HG03571 (cell line): Measurements from ENCODE around the gene IL17B.
"Not testable (repeated sequence)": the region's sequence is repeated elsewhere in the genome, so short reads cannot be mapped to it uniquely, and the experiment has no call there.

Source experiments
- ATAC-seq: cut with Tn5 transposase; IDR thresholded peaks from one replicate; pipeline ENCODE4 v1.9.1; 2021; ENCODE audit not compliant: unreplicated experiment

IL17B gene

GRCh38 chr5:149403923-149404745 is 25.0 kb upstream of the IL17B start:
- ATAC-seq, result no peak

- ATAC-seq, result no peak
Observed at GRCh38 chr5:149402291-149402690, 23.2 kb upstream of the IL17B start.

- ATAC-seq, result no peak
Observed at GRCh38 chr5:149401051-149401450, 22.0 kb upstream of the IL17B start.

GRCh38 chr5:149400304-149400703 is 21.2 kb upstream of the IL17B start:
- ATAC-seq, result no peak

GRCh38 chr5:149399775-149400174 is 20.7 kb upstream of the IL17B start:
- no peak for ATAC-seq

- ATAC-seq, result not testable (repeated sequence)
Observed at GRCh38 chr5:149398747-149399266, 19.7 kb upstream of the IL17B start.

- no peak for ATAC-seq
Observed at GRCh38 chr5:149397530-149397929, 18.4 kb upstream of the IL17B start.

- not testable (repeated sequence) for ATAC-seq
Observed at GRCh38 chr5:149394996-149395395, 15.9 kb upstream of the IL17B start.

GRCh38 chr5:149392718-149393117 is 13.6 kb upstream of the IL17B start:
- ATAC-seq, result no peak

GRCh38 chr5:149391524-149391923 is 12.4 kb upstream of the IL17B start:
- no peak for ATAC-seq

GRCh38 chr5:149391076-149391475 is 12.0 kb upstream of the IL17B start:
- not testable (repeated sequence) for ATAC-seq

- no peak for ATAC-seq
Observed at GRCh38 chr5:149389552-149390495, 10.7 kb upstream of the IL17B start.

GRCh38 chr5:149388498-149389190 is 9.6 kb upstream of the IL17B start:
- no peak for ATAC-seq

GRCh38 chr5:149387982-149388381 is 8.9 kb upstream of the IL17B start:
- no peak for ATAC-seq

- no peak for ATAC-seq
Observed at GRCh38 chr5:149387081-149387631, 8.1 kb upstream of the IL17B start.

GRCh38 chr5:149386166-149386565 is 7.1 kb upstream of the IL17B start:
- ATAC-seq, result no peak

- no peak for ATAC-seq
Observed at GRCh38 chr5:149383399-149383798, 4.3 kb upstream of the IL17B start.

- ATAC-seq, result no peak
Observed at GRCh38 chr5:149382517-149383220, 3.6 kb upstream of the IL17B start.

GRCh38 chr5:149381986-149382338 is 2.9 kb upstream of the IL17B start:
- ATAC-seq, result no peak
